Nephron progenitor cell (in vitro differentiated cells): ENCODE results near the gene LRP2BP.

Source experiments
- DNase-seq: peaks from one replicate; pipeline ENCODE4 v3.0.0; 2021
- H3K27ac Mint-ChIP-seq: 2 replicates; pipeline ENCODE4 v1.8.0; 2021; ENCODE audit warnings: mild to moderate bottlenecking, moderate library complexity, mixed read lengths
- H3K27me3 Mint-ChIP-seq: 2 replicates; pipeline ENCODE4 v1.8.0; 2021; ENCODE audit warnings: mild to moderate bottlenecking, low read depth, mixed read lengths; ENCODE audit not compliant: poor library complexity
- H3K36me3 Mint-ChIP-seq: 2 replicates; pipeline ENCODE4 v1.8.0; 2021; ENCODE audit warnings: low read depth, mixed read lengths
- H3K4me1 Mint-ChIP-seq: 2 replicates; pipeline ENCODE4 v1.8.0; 2021; ENCODE audit warnings: mixed read lengths
- H3K4me3 Mint-ChIP-seq: 2 replicates; pipeline ENCODE4 v1.8.0; 2021; ENCODE audit warnings: mild to moderate bottlenecking, moderate library complexity, mixed read lengths
- H3K9me3 Mint-ChIP-seq: 2 replicates; pipeline ENCODE4 v1.8.0; 2021; ENCODE audit warnings: mild to moderate bottlenecking, moderate library complexity, mixed read lengths
- CTCF ChIP-seq: fragments of 200-600 bp; sonication (generic); IDR thresholded peaks from 2 replicates; pipeline ENCODE4 v1.5.0; 2021; ENCODE audit warnings: antibody characterized with exemption

Gene LRP2BP

GRCh38 chr4:185412412-185412811, 16.7 kb upstream of the LRP2BP start:
- peak overlapping the region; percentile 71 for H3K27ac Mint-ChIP-seq
- peaks cover 60% of the 10 kb centered on the region for H3K36me3 Mint-ChIP-seq
- no peaks in the 10 kb centered on the region for H3K4me1 Mint-ChIP-seq
- no peak for TF ChIP-seq CTCF
- H3K27me3 Mint-ChIP-seq = no peaks in the 10 kb centered on the region
- DNase-seq = no peak
- H3K4me3 Mint-ChIP-seq = no peak overlapping the region
- H3K9me3 Mint-ChIP-seq = peaks cover 7% of the 10 kb centered on the region

DNA sequence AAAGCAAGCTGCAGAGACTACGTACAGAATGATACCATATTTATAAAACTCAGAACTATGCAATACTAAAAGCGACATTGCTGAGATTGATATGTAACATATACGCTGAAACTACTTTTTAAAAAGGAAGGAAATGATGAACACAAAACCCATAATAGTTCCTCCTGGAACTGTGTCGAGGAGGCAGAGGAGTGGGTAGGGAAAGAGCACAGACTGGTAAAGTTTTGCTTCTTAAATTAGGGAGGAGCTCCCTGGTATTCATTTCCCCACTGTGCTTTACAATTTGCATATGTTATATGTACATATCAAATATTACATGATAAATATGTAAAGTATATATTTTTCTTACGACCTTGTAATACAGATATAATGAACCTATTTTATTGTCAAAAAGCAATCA, 16.1 kb upstream of the LRP2BP start:
- no peaks in the 10 kb centered on the region for H3K27me3 Mint-ChIP-seq
- no peak overlapping the region for H3K4me3 Mint-ChIP-seq
- DNase-seq = no peak
- peaks cover 7% of the 10 kb centered on the region for H3K9me3 Mint-ChIP-seq
- H3K27ac Mint-ChIP-seq = no peak overlapping the region
- peaks cover 58% of the 10 kb centered on the region for H3K36me3 Mint-ChIP-seq
- no peaks in the 10 kb centered on the region for H3K4me1 Mint-ChIP-seq
- TF ChIP-seq CTCF = no peak

DNA sequence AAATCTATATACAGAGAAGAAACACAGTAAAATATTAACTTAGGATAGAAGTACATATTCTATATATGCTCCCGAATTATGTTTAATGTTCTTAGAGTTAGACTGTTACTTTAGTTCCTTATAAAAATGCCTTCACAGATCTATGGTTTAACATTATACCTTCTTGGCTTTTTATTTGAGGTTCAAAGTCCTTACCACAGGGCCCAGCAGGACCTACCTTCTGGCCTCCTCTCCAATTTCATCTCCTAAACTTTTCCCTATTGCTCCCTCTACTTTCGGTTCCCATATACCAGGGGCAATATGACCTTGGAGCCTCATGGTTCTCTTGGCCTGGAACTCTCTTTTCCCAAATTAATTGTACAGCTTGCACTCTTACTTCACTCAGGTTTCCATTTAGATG, 12.7 kb upstream of the LRP2BP start:
- H3K27me3 Mint-ChIP-seq = no peaks in the 10 kb centered on the region
- peaks cover 78% of the 10 kb centered on the region for H3K36me3 Mint-ChIP-seq
- DNase-seq = no peak
- H3K4me3 Mint-ChIP-seq = no peak overlapping the region
- H3K9me3 Mint-ChIP-seq = peaks cover 7% of the 10 kb centered on the region
- TF ChIP-seq CTCF = no peak
- H3K27ac Mint-ChIP-seq = no peak overlapping the region
- no peaks in the 10 kb centered on the region for H3K4me1 Mint-ChIP-seq

GRCh38 chr4:185405296-185405999, 9.7 kb upstream of the LRP2BP start:
- DNase-seq = no peak
- peaks cover 7% of the 10 kb centered on the region for H3K9me3 Mint-ChIP-seq
- H3K27ac Mint-ChIP-seq = no peak overlapping the region
- peaks cover 81% of the 10 kb centered on the region for H3K36me3 Mint-ChIP-seq
- H3K27me3 Mint-ChIP-seq = no peaks in the 10 kb centered on the region
- no peak for TF ChIP-seq CTCF
- H3K4me3 Mint-ChIP-seq = no peak overlapping the region
- no peaks in the 10 kb centered on the region for H3K4me1 Mint-ChIP-seq

GRCh38 chr4:185404031-185404430, 8.3 kb upstream of the LRP2BP start:
- H3K36me3 Mint-ChIP-seq = peaks cover 80% of the 10 kb centered on the region
- H3K4me3 Mint-ChIP-seq = no peak overlapping the region
- H3K27ac Mint-ChIP-seq = no peak overlapping the region

More at GRCh38 chr4:185404031-185404430, 8.3 kb upstream of the LRP2BP start:
- Mint-ChIP-seq H3K9me3 (no peaks in the 10 kb centered on the region), H3K27me3 (no peaks in the 10 kb centered on the region), H3K4me1 (no peaks in the 10 kb centered on the region)
- TF ChIP-seq CTCF = no peak
- DNase-seq = no peak
